Measurements from ENCODE around the gene CANT1.

The CANT1 gene

DNA sequence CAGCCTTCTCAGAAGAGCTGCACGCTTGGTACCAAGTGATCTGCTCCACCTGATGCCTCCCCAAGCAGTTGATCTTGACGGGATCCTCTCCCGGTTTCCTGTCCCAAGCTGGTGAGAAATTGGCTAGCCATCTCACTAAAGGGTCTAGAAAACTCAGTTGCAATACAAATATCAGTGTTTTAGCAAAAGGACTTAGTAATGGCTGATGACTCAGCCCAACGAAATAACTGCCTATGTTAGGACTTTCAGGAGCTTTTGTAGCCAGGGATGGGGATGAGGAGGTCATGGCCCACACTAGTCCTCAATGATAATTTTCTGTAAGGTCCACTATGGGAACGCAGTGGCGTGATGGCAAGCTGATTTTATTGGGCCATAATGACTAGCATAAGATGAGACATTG, 41.7 kb upstream of the CANT1 start:
- TF ChIP-seq, protein P1, sequence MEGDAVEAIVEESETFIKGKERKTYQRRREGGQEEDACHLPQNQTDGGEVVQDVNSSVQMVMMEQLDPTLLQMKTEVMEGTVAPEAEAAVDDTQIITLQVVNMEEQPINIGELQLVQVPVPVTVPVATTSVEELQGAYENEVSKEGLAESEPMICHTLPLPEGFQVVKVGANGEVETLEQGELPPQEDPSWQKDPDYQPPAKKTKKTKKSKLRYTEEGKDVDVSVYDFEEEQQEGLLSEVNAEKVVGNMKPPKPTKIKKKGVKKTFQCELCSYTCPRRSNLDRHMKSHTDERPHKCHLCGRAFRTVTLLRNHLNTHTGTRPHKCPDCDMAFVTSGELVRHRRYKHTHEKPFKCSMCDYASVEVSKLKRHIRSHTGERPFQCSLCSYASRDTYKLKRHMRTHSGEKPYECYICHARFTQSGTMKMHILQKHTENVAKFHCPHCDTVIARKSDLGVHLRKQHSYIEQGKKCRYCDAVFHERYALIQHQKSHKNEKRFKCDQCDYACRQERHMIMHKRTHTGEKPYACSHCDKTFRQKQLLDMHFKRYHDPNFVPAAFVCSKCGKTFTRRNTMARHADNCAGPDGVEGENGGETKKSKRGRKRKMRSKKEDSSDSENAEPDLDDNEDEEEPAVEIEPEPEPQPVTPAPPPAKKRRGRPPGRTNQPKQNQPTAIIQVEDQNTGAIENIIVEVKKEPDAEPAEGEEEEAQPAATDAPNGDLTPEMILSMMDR (IDR thresholded peaks at IDR 0.05; ENCODE audit: extremely low read depth, missing control alignments): no peak
- DNase-seq (ENCODE audit: low spot score): peak; percentile 5

DNA sequence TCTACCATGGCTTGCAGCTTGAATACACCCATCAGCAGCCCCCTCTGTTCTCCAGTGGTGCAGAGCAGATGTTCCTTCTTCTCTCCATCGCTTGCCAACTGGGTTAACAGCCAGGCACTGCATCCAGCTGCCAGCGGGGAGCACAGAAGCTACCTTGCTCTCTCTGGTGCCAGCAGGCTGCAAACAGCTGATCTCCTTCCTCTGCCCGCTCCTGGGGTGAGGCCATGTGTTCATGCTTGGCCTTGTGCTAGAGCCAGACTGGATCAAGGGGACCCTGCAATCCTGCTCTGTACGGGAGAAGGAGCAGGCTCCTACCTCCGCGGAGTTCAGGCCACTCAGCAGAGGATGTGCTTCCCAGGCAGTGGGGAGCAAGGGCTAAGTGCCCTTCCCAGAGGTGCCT, 41.0 kb upstream of the CANT1 start:
- TF ChIP-seq, protein P1 (IDR thresholded peaks at IDR 0.05; ENCODE audit: extremely low read depth, missing control alignments): no peak
- DNase-seq (ENCODE audit: low spot score): peak; percentile 8

DNA sequence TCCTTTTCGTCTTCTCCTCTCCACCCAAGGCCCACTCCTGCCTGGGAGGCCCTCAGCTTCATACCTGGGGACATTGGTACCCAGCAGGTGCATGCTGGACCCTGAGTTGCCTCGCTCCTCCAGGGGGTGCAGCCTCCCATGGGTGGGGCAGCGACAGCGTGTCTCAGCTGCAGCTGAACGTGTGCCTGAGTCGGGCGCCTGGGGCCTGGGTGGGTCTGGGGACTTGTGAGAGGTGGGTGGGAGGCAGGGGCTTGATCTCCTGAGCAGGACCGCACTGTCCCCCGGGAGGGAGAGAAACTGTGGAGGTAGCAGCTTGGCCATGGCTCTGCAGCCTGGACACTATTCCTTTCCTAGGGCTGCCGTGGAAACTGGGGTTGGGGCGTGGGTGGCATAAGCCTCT, 40.3 kb upstream of the CANT1 start:
- DNase-seq (ENCODE audit: low spot score): no peak
- TF ChIP-seq, protein P1 (IDR thresholded peaks at IDR 0.05; ENCODE audit: extremely low read depth, missing control alignments): no peak

DNA sequence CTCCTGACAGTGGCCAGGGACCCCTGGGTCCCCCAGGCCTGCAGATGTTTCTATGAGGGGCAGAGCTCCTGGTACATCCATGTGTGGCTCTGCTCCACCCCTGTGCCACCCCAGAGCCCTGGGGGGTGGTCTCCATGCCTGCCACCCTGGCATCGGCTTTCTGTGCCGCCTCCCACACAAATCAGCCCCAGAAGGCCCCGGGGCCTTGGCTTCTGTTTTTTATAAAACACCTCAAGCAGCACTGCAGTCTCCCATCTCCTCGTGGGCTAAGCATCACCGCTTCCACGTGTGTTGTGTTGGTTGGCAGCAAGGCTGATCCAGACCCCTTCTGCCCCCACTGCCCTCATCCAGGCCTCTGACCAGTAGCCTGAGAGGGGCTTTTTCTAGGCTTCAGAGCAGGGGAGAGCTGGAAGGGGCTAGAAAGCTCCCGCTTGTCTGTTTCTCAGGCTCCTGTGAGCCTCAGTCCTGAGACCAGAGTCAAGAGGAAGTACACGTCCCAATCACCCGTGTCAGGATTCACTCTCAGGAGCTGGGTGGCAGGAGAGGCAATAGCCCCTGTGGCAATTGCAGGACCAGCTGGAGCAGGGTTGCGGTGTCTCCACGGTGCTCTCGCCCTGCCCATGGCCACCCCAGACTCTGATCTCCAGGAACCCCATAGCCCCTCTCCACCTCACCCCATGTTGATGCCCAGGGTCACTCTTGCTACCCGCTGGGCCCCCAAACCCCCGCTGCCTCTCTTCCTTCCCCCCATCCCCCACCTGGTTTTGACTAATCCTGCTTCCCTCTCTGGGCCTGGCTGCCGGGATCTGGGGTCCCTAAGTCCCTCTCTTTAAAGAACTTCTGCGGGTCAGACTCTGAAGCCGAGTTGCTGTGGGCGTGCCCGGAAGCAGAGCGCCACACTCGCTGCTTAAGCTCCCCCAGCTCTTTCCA, 39.5 kb upstream of the CANT1 start:
- DNase-seq (ENCODE audit: low spot score): peak; percentile 7
- TF ChIP-seq, protein P1 (IDR thresholded peaks at IDR 0.05; ENCODE audit: extremely low read depth, missing control alignments): no peak

DNA sequence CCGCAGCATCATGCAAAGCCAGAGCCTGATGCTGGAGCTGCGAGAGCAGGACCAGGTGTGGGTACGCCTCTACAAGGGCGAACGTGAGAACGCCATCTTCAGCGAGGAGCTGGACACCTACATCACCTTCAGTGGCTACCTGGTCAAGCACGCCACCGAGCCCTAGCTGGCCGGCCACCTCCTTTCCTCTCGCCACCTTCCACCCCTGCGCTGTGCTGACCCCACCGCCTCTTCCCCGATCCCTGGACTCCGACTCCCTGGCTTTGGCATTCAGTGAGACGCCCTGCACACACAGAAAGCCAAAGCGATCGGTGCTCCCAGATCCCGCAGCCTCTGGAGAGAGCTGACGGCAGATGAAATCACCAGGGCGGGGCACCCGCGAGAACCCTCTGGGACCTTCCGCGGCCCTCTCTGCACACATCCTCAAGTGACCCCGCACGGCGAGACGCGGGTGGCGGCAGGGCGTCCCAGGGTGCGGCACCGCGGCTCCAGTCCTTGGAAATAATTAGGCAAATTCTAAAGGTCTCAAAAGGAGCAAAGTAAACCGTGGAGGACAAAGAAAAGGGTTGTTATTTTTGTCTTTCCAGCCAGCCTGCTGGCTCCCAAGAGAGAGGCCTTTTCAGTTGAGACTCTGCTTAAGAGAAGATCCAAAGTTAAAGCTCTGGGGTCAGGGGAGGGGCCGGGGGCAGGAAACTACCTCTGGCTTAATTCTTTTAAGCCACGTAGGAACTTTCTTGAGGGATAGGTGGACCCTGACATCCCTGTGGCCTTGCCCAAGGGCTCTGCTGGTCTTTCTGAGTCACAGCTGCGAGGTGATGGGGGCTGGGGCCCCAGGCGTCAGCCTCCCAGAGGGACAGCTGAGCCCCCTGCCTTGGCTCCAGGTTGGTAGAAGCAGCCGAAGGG, 38.6 kb upstream of the CANT1 start:
- TF ChIP-seq, protein P1 (IDR thresholded peaks at IDR 0.05; ENCODE audit: extremely low read depth, missing control alignments): no peak
- peak; percentile 6 for DNase-seq (ENCODE audit: low spot score)

DNA sequence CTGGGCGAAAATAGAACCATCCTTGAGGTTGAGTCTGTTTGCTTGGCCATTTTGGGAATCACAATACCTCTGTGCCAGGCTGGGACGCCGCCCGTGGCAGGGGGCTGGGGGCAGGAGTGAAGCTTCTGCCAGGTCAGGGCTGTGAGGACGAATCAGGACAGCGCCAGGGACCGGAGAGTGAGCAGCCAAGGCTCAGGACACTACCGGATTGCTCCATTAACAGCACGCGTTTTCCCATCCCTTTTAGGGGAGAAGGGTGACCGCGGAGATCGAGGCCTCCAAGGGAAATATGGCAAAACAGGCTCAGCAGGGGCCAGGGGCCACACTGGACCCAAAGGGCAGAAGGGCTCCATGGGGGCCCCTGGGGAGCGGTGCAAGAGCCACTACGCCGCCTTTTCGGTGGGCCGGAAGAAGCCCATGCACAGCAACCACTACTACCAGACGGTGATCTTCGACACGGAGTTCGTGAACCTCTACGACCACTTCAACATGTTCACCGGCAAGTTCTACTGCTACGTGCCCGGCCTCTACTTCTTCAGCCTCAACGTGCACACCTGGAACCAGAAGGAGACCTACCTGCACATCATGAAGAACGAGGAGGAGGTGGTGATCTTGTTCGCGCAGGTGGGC, 37.8 kb upstream of the CANT1 start:
- peak; percentile 12 for DNase-seq (ENCODE audit: low spot score)
- TF ChIP-seq, protein P1 (IDR thresholded peaks at IDR 0.05; ENCODE audit: extremely low read depth, missing control alignments): no peak

Data from GM20000 (cell line).